Endodermal cell (in vitro differentiated cells): ENCODE measurements around the gene EEF1AKMT4. TPM values are rescaled to one million over a fixed set of nuclear protein-coding genes. Genes with fewer than 3 reads are reported as not detected.

Experiments
- DNase-seq: peaks from one replicate; pipeline ENCODE4 v3.0.0-alpha.2; 2017
- H3K27ac ChIP-seq: 2 replicates; pipeline ENCODE4 v1.5.1; 2013; ENCODE audit warnings: mild to moderate bottlenecking, low read depth, low read length, moderate library complexity
- H3K27me3 ChIP-seq: 2 replicates; pipeline ENCODE4 v1.6.1; 2013; ENCODE audit warnings: mild to moderate bottlenecking, low read length, moderate library complexity; ENCODE audit not compliant: insufficient read depth, control insufficient read depth, poor library complexity, severe bottlenecking
- H3K36me3 ChIP-seq: 2 replicates; pipeline ENCODE4 v1.7.0; 2013; ENCODE audit warnings: mild to moderate bottlenecking, low read length, moderate library complexity; ENCODE audit not compliant: control insufficient read depth, insufficient read depth
- H3K4me1 ChIP-seq: one replicate; pipeline ENCODE4 v1.7.0; 2013; ENCODE audit warnings: low read length; ENCODE audit not compliant: control insufficient read depth, insufficient read depth
- H3K4me3 ChIP-seq: 2 replicates; pipeline ENCODE4 v1.5.1; 2013; ENCODE audit warnings: mild to moderate bottlenecking, low read length, moderate library complexity
- H3K9ac ChIP-seq: 2 replicates; pipeline ENCODE4 v1.6.1; 2013; ENCODE audit warnings: mild to moderate bottlenecking, low read length, moderate library complexity; ENCODE audit not compliant: poor library complexity, severe bottlenecking; ENCODE audit errors: extremely low read depth
- H3K9me3 ChIP-seq: 2 replicates; pipeline ENCODE4 v1.6.1; 2013; ENCODE audit warnings: mild to moderate bottlenecking, low read length, moderate library complexity; ENCODE audit not compliant: control insufficient read depth
- H3K27ac Mint-ChIP-seq: 2 replicates; pipeline ENCODE4 v1.8.0; 2020; ENCODE audit warnings: mixed read lengths
- H3K27me3 Mint-ChIP-seq: 2 replicates; pipeline ENCODE4 v1.8.0; 2021; ENCODE audit warnings: mild to moderate bottlenecking, mixed read lengths; ENCODE audit not compliant: insufficient read depth
- H3K36me3 Mint-ChIP-seq: 2 replicates; pipeline ENCODE4 v1.8.0; 2020; ENCODE audit warnings: low read depth, mixed read lengths
- H3K4me1 Mint-ChIP-seq: 2 replicates; pipeline ENCODE4 v1.8.0; 2020; ENCODE audit warnings: mixed read lengths
- H3K4me3 Mint-ChIP-seq: 2 replicates; pipeline ENCODE4 v1.8.0; 2020; ENCODE audit warnings: mild to moderate bottlenecking, moderate library complexity, mixed read lengths
- H3K9me3 Mint-ChIP-seq: 2 replicates; pipeline ENCODE4 v1.8.0; 2020; ENCODE audit warnings: mild to moderate bottlenecking, mixed read lengths
- WGBS, 2 experiments: methylation state at CpG; one replicate each; pipeline versions ENCODE4 v1.1.5 to v1.1.7; 2013; ENCODE audit warnings: missing lambda C conversion rate in 2 of 2, mixed read lengths in 1 of 2; ENCODE audit not compliant: insufficient coverage in 1 of 2, insufficient read length in 1 of 2; 5-methylcytosine and 5-hydroxymethylcytosine counted together
- total RNA-seq, 2 donors: library from RNA; stranded (reverse); fragmentation: NEBNext Ultra II Directional in 1 of 2; extraction: Animal tissue kit (Norgen Biotek cat#: 25700) in 1 of 2; gene quantifications; 2 replicates in 1 of 2; 3 replicates in 1 of 2; pipeline ENCODE4 v1.2.1, GENCODE V29; 2021
- TF ChIP-seq, protein P1 (sequence below): fragments of 200-600 bp; sonication (generic); conservative IDR thresholded peaks from 2 replicates; pipeline ENCODE4 v1.5.0; 2021; ENCODE audit warnings: antibody characterized with exemption, mild to moderate bottlenecking

EEF1AKMT4 gene
- total RNA-seq, 2 donors from 2014 or later: 4.5 to 5.2 TPM

DNA sequence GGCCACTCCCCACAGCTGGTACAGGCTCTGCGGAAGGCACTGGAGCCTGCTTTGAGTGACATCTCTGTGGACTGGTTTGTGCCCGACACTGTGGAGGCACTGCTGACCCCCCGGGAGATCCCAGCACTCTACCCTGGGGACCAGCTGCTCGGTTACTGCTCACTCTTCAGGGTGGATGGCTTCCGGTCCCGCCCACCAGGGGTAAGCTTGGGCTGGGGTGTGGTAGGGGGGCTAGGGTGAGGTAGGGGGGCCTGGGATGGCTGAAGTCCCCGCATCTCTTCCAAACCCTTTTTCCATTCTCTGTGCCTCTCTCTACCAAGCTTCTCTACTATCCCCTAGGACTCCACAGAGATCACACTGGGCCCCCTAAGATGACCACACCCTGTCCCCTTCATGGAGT lies 12.3 kb upstream of the EEF1AKMT4 start:
- Mint-ChIP-seq H3K27me3 (peaks cover 60% of the 10 kb centered on the region), H3K4me3 (no peak overlapping the region), H3K36me3 (peaks cover under 1% of the 10 kb centered on the region), H3K27ac (no peak overlapping the region), H3K4me1 (peaks cover 8% of the 10 kb centered on the region), H3K9me3 (no peaks in the 10 kb centered on the region)
- Histone ChIP-seq H3K27me3 (peaks cover 44% of the 10 kb centered on the region), H3K4me1 (peaks cover 3% of the 10 kb centered on the region), H3K27ac (no peak overlapping the region), H3K4me3 (no peak overlapping the region), H3K9ac (no peak overlapping the region), H3K36me3 (peaks cover 1% of the 10 kb centered on the region), H3K9me3 (no peaks in the 10 kb centered on the region)
- TF ChIP-seq, protein P1, sequence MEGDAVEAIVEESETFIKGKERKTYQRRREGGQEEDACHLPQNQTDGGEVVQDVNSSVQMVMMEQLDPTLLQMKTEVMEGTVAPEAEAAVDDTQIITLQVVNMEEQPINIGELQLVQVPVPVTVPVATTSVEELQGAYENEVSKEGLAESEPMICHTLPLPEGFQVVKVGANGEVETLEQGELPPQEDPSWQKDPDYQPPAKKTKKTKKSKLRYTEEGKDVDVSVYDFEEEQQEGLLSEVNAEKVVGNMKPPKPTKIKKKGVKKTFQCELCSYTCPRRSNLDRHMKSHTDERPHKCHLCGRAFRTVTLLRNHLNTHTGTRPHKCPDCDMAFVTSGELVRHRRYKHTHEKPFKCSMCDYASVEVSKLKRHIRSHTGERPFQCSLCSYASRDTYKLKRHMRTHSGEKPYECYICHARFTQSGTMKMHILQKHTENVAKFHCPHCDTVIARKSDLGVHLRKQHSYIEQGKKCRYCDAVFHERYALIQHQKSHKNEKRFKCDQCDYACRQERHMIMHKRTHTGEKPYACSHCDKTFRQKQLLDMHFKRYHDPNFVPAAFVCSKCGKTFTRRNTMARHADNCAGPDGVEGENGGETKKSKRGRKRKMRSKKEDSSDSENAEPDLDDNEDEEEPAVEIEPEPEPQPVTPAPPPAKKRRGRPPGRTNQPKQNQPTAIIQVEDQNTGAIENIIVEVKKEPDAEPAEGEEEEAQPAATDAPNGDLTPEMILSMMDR: no peak
- DNase-seq: no peak
- 92 to 93% methylated on average over 2 to 7 of the region's 7 CpGs for WGBS, 2 experiments

DNA sequence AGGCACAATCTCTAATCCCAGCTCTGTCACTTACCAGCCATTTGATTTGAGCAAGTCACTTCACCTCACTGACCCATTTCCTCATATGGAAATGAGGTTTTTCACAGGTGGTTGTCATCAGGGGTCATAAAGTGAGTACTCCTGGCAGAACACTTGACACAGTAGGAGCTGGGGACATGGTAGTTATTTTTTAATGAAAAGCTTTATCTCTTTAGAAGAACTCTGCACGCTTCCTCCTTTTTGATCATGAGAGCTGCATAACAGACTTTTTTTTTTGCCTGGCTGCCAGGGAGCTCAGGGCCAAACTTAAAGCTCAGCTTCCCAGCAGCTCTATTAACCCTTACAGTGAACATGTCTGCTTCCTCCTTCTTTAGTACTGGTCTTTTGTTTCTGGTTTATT lies 11.7 kb upstream of the EEF1AKMT4 start:
- 83 to 87% methylated on average over 1 of the region's 1 CpG for WGBS, 2 experiments
- no peak overlapping the region for H3K4me3 ChIP-seq
- Mint-ChIP-seq H3K4me1 (peaks cover 8% of the 10 kb centered on the region), H3K4me3 (no peak overlapping the region), H3K27ac (no peak overlapping the region), H3K9me3 (no peaks in the 10 kb centered on the region), H3K36me3 (peaks cover 7% of the 10 kb centered on the region), H3K27me3 (peaks cover 54% of the 10 kb centered on the region)
- peaks cover 5% of the 10 kb centered on the region for H3K36me3 ChIP-seq
- H3K9me3 ChIP-seq: no peaks in the 10 kb centered on the region
- H3K27me3 ChIP-seq: peaks cover 38% of the 10 kb centered on the region
- TF ChIP-seq, protein P1: no peak
- no peak overlapping the region for H3K27ac ChIP-seq
- no peak overlapping the region for H3K9ac ChIP-seq
- peaks cover 3% of the 10 kb centered on the region for H3K4me1 ChIP-seq
- no peak for DNase-seq

DNA sequence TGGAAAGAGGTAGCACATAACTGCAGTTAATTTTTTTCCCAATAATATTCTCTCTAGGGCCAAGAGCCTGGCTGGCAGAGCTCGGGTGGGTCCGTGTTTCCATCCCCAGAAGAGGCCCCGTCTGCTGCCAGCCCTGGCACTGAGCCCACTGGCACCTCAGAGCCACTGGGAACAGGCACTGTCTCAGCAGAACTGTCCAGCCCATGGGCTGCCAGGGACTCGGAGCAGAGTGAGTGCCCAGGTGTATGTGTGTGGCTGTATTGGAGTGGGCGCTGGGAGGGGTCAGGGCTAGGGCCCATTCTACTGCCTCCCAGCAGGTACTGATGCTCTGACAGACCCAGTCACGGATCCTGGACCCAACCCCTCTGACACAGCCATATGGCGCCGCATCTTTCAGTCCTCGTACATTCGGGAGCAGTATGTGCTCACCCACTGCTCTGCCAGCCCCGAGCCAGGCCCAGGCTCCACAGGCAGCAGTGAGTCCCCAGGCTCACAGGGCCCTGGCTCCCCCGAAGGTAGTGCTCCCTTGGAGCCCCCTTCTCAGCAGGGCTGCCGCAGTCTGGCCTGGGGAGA lies 11.1 kb upstream of the EEF1AKMT4 start:
- Mint-ChIP-seq H3K36me3 (peaks cover 8% of the 10 kb centered on the region), H3K4me3 (no peak overlapping the region), H3K27me3 (peaks cover 49% of the 10 kb centered on the region), H3K9me3 (no peaks in the 10 kb centered on the region), H3K4me1 (peaks cover 8% of the 10 kb centered on the region), H3K27ac (no peak overlapping the region)
- no peak for DNase-seq
- Histone ChIP-seq H3K27me3 (peaks cover 33% of the 10 kb centered on the region), H3K4me1 (peaks cover 3% of the 10 kb centered on the region), H3K4me3 (no peak overlapping the region), H3K9ac (no peak overlapping the region), H3K9me3 (no peaks in the 10 kb centered on the region), H3K27ac (no peak overlapping the region), H3K36me3 (peaks cover 8% of the 10 kb centered on the region)
- TF ChIP-seq, protein P1: no peak
- 91 to 95% methylated on average over 12 to 13 of the region's 13 CpGs for WGBS, 2 experiments
